Neural cell (in vitro differentiated cells): ENCODE measurements around the gene INHBC.
"Not testable (repeated sequence)": the region's sequence is repeated elsewhere in the genome, so short reads cannot be mapped to it uniquely, and the experiment has no call there.

Source experiments
- CTCF ChIP-seq: fragments of 450-650 bp; IDR thresholded peaks from 2 replicates; pipeline ENCODE4 v1.5.1; 2014; ENCODE audit warnings: antibody characterized with exemption, mild to moderate bottlenecking, moderate library complexity; ENCODE audit not compliant: poor library complexity, severe bottlenecking
- EP300 ChIP-seq: fragments of 450-650 bp; conservative IDR thresholded peaks from 2 replicates; pipeline ENCODE4 v1.6.1; 2014; ENCODE audit warnings: antibody characterized with exemption, mild to moderate bottlenecking, moderate library complexity; ENCODE audit not compliant: poor library complexity, severe bottlenecking

- TF ChIP-seq EP300, CTCF: not testable (repeated sequence)
Observed at GRCh38 chr12:57444337-57444736, 9.8 kb downstream of the INHBC start.
